Fibroblast of the aortic adventitia (primary cell): Measurements from ENCODE around the gene GUCY1A2. TPM values are rescaled to one million over a fixed set of nuclear protein-coding genes. Genes with fewer than 3 reads are reported as not detected.
A peak's percentile ranks its signal among the peaks of the same experiment; 100 is the strongest.

Source experiments
- DNase-seq: peaks from one replicate; pipeline ENCODE4 v3.0.0-alpha.2; 2010; ENCODE audit warnings: low read depth
- H3K4me3 ChIP-seq: 2 replicates; pipeline ENCODE4 v1.5.1; 2011; ENCODE audit warnings: low read depth, mild to moderate bottlenecking, control low read depth, low read length, moderate library complexity
- CTCF ChIP-seq: IDR thresholded peaks from 2 replicates; pipeline ENCODE4 v1.5.1; 2011; ENCODE audit warnings: mild to moderate bottlenecking, low read length, control low read depth, inconsistent platforms; ENCODE audit not compliant: insufficient read depth
- total RNA-seq: library from RNA; depleted of rRNA; stranded (reverse); fragments of >200 nt; gene quantifications from 2 replicates; pipeline ENCODE4 v1.2.3, GENCODE V29; 2012; ENCODE audit warnings: low replicate concordance

GUCY1A2 gene
- total RNA-seq, 1 donor, result 1.1 TPM

GRCh38 chr11:106679581-106679980, 338.7 kb downstream of the GUCY1A2 start:
- DNase-seq, result no peak
- no peak for TF ChIP-seq CTCF
- no peak overlapping the region for H3K4me3 ChIP-seq

GRCh38 chr11:106679181-106679580, 339.1 kb downstream of the GUCY1A2 start:
- no peak for DNase-seq
- no peak for TF ChIP-seq CTCF
- no peak overlapping the region for H3K4me3 ChIP-seq

- DNase-seq, result no peak
- H3K4me3 ChIP-seq, result no peak overlapping the region
- TF ChIP-seq CTCF, result no peak
Observed at GRCh38 chr11:106670069-106670468, 348.2 kb downstream of the GUCY1A2 start.

GRCh38 chr11:106668147-106668546, 350.1 kb downstream of the GUCY1A2 start:
- no peak for TF ChIP-seq CTCF
- DNase-seq, result peak; percentile 58

GRCh38 chr11:106656646-106657045, 361.6 kb downstream of the GUCY1A2 start:
- H3K4me3 ChIP-seq, result no peak overlapping the region
- no peak for DNase-seq
- no peak for TF ChIP-seq CTCF

More at GRCh38 chr11:106668147-106668546, 350.1 kb downstream of the GUCY1A2 start:
- H3K4me3 ChIP-seq, result no peak overlapping the region

- TF ChIP-seq CTCF, result no peak
- peak; percentile 13 for DNase-seq
- H3K4me3 ChIP-seq, result no peak overlapping the region
Observed at GRCh38 chr11:106644824-106645223, 373.5 kb downstream of the GUCY1A2 start.

GRCh38 chr11:106642331-106642730, 375.9 kb downstream of the GUCY1A2 start:
- peak; percentile 8 for DNase-seq
- no peak for TF ChIP-seq CTCF
- H3K4me3 ChIP-seq, result no peak overlapping the region
